Skeletal muscle satellite cell (primary cell): ENCODE results near the gene ZBTB17.
A peak's percentile ranks its signal among the peaks of the same experiment; 100 is the strongest.

Experiments
- H3K27me3 ChIP-seq: 2 replicates; pipeline ENCODE4 v1.7.0; 2013; ENCODE audit warnings: low read length; ENCODE audit not compliant: control insufficient read depth, insufficient read depth
- H3K36me3 ChIP-seq: 2 replicates; pipeline ENCODE4 v1.7.0; 2013; ENCODE audit warnings: mild to moderate bottlenecking, control low read depth, low read length; ENCODE audit not compliant: insufficient read depth
- H3K4me1 ChIP-seq: 2 replicates; pipeline ENCODE4 v1.7.0; 2013; ENCODE audit warnings: low read length; ENCODE audit not compliant: control insufficient read depth, insufficient read depth
- H3K4me2 ChIP-seq: 2 replicates; pipeline ENCODE4 v1.7.0; 2013; ENCODE audit warnings: mild to moderate bottlenecking, low read length
- H3K4me3 ChIP-seq: 2 replicates; pipeline ENCODE4 v1.7.0; 2013; ENCODE audit warnings: low read length
- H3K9ac ChIP-seq: 2 replicates; pipeline ENCODE4 v1.7.0; 2013; ENCODE audit warnings: mild to moderate bottlenecking, low read depth, low read length, moderate library complexity
- H3K9me3 ChIP-seq: replicated peaks from 2 replicates; pipeline ENCODE4 v1.7.0; 2013; ENCODE audit warnings: mild to moderate bottlenecking, control low read depth, low read length

Gene ZBTB17

GRCh38 chr1:15962671-15963362, 13.1 kb downstream of the ZBTB17 start:
- H3K4me1 ChIP-seq, result peaks cover 39% of the 10 kb centered on the region
- H3K27me3 ChIP-seq, result no peaks in the 10 kb centered on the region
- H3K9me3 ChIP-seq, result no peaks in the 10 kb centered on the region
- H3K36me3 ChIP-seq, result no peaks in the 10 kb centered on the region
- no peak overlapping the region for H3K4me3 ChIP-seq
- no peak overlapping the region for H3K4me2 ChIP-seq
- H3K9ac ChIP-seq, result no peak overlapping the region

DNA sequence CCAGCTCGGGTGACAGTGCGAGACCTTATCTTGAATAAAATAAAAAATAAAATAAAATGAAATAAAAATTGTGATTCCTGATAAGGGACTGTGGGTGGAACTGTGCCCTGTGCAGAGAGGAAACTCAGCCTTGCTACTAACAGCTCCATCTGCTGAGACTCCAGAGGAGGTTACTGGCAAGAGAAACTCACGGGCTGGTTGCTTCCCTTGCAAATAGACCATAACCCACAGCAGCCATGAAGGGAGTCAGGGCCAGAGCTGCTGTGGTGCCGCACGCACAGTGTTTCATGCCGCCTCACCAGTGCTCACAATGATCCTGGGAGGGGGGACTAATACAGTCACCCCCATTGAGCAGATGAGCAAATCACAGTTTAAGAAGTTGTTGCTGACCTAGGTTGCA, 13.7 kb downstream of the ZBTB17 start:
- Histone ChIP-seq H3K27me3 (no peaks in the 10 kb centered on the region), H3K9me3 (no peaks in the 10 kb centered on the region), H3K4me1 (peaks cover 44% of the 10 kb centered on the region), H3K9ac (no peak overlapping the region), H3K4me3 (no peak overlapping the region), H3K4me2 (no peak overlapping the region), H3K36me3 (no peaks in the 10 kb centered on the region)

- Histone ChIP-seq H3K9ac (no peak overlapping the region), H3K36me3 (no peaks in the 10 kb centered on the region), H3K4me2 (no peak overlapping the region), H3K27me3 (no peaks in the 10 kb centered on the region), H3K9me3 (no peaks in the 10 kb centered on the region), H3K4me3 (no peak overlapping the region), H3K4me1 (peaks cover 45% of the 10 kb centered on the region)
Measured at GRCh38 chr1:15961492-15961891, 14.4 kb downstream of the ZBTB17 start.

DNA sequence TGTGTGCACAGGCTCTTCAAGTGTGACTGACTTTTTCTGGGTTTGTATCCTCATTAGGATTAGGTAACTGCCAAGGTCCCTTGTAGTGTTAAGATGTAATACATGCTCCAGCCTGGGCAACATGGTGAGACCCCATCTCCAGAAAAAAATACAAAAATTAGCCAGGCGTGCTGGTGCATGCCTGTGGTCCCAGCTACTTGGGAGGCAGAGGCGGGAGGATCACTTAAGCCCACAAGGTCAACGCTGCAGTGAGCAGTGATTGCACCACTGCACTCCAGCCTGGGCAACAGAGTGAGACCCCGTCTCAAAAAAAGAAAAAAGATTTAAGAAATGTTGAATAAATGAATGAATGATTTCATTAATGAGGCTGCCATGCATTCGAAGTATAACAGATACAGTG, 15.1 kb downstream of the ZBTB17 start:
- no peak overlapping the region for H3K4me2 ChIP-seq
- H3K9me3 ChIP-seq, result no peaks in the 10 kb centered on the region
- no peak overlapping the region for H3K9ac ChIP-seq
- peaks cover 45% of the 10 kb centered on the region for H3K4me1 ChIP-seq
- no peak overlapping the region for H3K4me3 ChIP-seq
- H3K36me3 ChIP-seq, result no peaks in the 10 kb centered on the region
- no peaks in the 10 kb centered on the region for H3K27me3 ChIP-seq

DNA sequence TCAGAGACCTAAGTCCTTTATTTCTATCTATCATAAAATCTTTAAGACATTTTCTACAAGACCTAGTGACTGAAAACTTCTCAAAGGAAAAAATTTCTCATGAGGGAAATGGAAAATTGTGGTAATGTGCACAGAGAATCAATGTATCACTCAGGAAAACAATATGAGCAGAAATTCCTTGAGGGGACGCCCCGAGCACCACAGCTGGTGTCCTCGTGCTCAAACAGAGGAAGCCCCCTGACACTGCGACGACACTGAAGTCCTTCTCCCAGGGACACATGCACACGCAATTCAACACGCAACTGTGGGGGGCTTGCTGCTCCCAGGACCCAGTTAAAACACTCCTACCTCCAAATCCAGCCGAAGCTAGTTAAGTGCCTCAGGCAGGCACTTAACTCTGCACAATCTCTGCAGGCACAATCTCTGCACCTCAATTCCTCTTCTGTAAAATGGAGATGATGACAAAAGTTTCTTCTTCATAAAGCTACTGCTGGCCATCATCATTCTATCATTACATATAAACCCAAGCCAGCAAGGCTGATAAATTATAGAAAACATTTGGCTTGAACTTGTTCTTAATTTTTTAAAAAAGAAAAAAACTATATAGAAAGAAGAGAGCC, 16.0 kb downstream of the ZBTB17 start:
- Histone ChIP-seq H3K4me1 (peaks cover 39% of the 10 kb centered on the region), H3K9me3 (no peaks in the 10 kb centered on the region), H3K9ac (no peak overlapping the region), H3K4me2 (no peak overlapping the region), H3K4me3 (no peak overlapping the region), H3K27me3 (no peaks in the 10 kb centered on the region), H3K36me3 (no peaks in the 10 kb centered on the region)

GRCh38 chr1:15959424-15959823, 16.5 kb downstream of the ZBTB17 start:
- Histone ChIP-seq H3K4me1 (peaks cover 38% of the 10 kb centered on the region), H3K9me3 (no peaks in the 10 kb centered on the region), H3K4me3 (no peak overlapping the region), H3K27me3 (no peaks in the 10 kb centered on the region), H3K4me2 (no peak overlapping the region), H3K9ac (no peak overlapping the region), H3K36me3 (no peaks in the 10 kb centered on the region)

GRCh38 chr1:15958793-15959192, 17.1 kb downstream of the ZBTB17 start:
- peaks cover 37% of the 10 kb centered on the region for H3K4me1 ChIP-seq
- no peak overlapping the region for H3K4me3 ChIP-seq
- no peak overlapping the region for H3K4me2 ChIP-seq
- no peaks in the 10 kb centered on the region for H3K9me3 ChIP-seq
- no peak overlapping the region for H3K9ac ChIP-seq
- H3K27me3 ChIP-seq, result no peaks in the 10 kb centered on the region
- no peaks in the 10 kb centered on the region for H3K36me3 ChIP-seq

DNA sequence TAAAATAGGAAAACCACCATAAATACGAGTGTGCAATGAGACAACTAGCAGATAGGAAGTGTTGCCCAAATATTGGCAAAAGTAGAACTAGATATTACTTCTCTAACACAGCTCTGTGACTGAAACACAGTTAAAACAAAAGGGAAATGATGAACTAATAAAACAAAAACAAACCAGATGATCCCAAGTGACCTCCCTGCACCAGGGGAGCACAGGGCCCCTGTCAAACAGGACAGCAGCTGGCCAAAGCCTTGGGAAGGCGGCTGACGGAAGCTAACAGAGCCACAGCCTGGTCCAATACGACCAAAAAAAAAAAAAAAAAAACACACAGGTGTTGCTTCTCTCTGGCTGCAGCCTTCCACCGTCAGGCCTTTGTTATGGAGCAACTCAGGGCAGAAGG, 17.8 kb downstream of the ZBTB17 start:
- no peaks in the 10 kb centered on the region for H3K9me3 ChIP-seq
- no peak overlapping the region for H3K9ac ChIP-seq
- no peaks in the 10 kb centered on the region for H3K27me3 ChIP-seq
- no peaks in the 10 kb centered on the region for H3K36me3 ChIP-seq
- H3K4me3 ChIP-seq, result no peak overlapping the region
- H3K4me1 ChIP-seq, result peaks cover 41% of the 10 kb centered on the region
- H3K4me2 ChIP-seq, result peak overlapping the region; percentile 35

DNA sequence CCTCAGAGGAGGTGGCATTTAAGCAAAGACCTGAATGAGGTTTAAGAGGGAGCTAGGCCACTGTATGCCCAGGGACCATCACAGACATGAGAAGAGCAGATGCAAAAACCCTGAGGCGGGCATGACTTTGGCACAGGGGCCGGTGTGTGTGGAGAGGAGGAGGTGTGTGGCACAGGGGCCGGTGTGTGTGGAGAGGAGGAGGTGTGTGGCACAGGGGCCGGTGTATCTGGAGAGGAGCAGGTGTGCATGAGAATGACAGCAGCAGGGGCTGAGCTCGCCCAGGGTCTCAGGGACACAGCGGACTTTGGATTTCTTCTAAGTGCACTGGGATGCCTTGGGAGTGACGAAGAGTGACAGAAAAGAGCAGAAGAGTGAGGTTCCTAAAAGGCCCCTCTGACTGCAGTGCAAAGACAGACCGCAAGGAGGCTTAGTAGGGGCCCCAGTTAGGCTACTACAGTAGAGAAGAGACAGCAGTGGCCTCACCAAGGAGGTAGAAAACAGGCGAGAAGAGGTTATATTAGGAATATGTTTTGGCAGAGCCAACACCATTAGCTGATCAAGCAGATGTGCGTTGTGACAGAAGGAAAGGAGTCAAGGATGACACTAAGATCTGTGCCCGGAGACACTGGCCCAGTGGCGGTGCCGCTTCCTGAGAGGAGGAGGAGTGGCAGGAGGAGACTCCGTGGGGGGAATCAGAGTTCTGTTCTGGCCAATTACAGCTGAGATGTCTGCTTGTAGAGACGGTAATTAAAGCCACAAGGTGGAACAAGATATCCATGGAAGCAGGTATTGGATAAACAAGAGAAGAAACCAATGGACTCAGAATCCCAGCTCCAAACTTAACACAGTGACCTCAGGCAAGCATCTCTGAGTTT, 18.4 kb downstream of the ZBTB17 start:
- Histone ChIP-seq H3K9me3 (no peaks in the 10 kb centered on the region), H3K36me3 (no peaks in the 10 kb centered on the region), H3K4me3 (no peak overlapping the region), H3K4me1 (peaks cover 47% of the 10 kb centered on the region), H3K4me2 (peak overlapping the region; percentile 35), H3K9ac (no peak overlapping the region), H3K27me3 (no peaks in the 10 kb centered on the region)

DNA sequence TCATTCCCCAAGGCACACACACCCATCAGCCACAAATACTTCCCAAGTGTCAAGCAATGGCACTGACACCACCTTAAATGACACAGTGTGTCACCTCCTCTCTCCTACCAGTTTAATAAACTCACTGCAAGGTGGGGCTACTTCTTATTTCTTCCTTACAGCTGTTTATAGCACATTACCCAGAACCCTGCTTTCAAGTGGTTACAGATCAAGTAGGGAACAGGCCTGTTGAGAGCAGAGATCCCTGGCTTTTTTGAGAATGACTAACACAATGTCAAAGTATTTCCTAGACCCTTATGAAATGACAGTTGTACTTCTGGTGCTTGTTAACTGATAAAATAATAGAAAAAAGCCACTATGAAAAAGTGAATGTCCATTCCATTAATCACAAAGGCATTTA, 19.8 kb downstream of the ZBTB17 start:
- no peaks in the 10 kb centered on the region for H3K36me3 ChIP-seq
- H3K9ac ChIP-seq, result no peak overlapping the region
- H3K4me1 ChIP-seq, result peaks cover 60% of the 10 kb centered on the region
- H3K4me3 ChIP-seq, result no peak overlapping the region
- H3K27me3 ChIP-seq, result no peaks in the 10 kb centered on the region
- no peaks in the 10 kb centered on the region for H3K9me3 ChIP-seq
- peak overlapping the region; percentile 0 for H3K4me2 ChIP-seq

GRCh38 chr1:15955552-15955951, 20.3 kb downstream of the ZBTB17 start:
- Histone ChIP-seq H3K9ac (no peak overlapping the region), H3K9me3 (no peaks in the 10 kb centered on the region), H3K4me1 (peaks cover 66% of the 10 kb centered on the region), H3K36me3 (no peaks in the 10 kb centered on the region), H3K4me2 (no peak overlapping the region), H3K4me3 (no peak overlapping the region), H3K27me3 (no peaks in the 10 kb centered on the region)
